ENCODE data around the gene PRKCE.

PRKCE gene

DNA sequence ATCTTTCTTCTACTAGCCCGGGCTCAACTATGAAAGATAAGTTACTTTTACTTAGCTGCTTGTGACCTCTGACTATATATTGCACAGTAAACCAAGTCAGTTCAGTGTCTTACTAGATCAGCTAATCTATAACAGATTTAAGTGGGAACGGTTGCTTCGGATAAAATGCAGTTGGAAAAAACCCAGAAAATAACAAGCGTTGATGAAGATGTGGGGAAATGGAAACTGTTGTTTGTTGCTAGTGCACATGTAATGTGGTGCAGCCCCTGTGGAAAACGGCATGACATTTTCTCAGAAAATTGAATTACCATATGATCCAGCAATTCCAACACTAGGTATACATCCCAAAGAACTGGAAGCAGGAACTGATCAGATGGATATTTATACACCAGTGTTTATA lies 248.5 kb downstream of the PRKCE start:
- no peak overlapping the region for H3K4me3 ChIP-seq (replicated peaks in 1 of 2; ENCODE audit: low read depth in 2 of 2, low read length in 2 of 2)
- TF ChIP-seq, protein P1, sequence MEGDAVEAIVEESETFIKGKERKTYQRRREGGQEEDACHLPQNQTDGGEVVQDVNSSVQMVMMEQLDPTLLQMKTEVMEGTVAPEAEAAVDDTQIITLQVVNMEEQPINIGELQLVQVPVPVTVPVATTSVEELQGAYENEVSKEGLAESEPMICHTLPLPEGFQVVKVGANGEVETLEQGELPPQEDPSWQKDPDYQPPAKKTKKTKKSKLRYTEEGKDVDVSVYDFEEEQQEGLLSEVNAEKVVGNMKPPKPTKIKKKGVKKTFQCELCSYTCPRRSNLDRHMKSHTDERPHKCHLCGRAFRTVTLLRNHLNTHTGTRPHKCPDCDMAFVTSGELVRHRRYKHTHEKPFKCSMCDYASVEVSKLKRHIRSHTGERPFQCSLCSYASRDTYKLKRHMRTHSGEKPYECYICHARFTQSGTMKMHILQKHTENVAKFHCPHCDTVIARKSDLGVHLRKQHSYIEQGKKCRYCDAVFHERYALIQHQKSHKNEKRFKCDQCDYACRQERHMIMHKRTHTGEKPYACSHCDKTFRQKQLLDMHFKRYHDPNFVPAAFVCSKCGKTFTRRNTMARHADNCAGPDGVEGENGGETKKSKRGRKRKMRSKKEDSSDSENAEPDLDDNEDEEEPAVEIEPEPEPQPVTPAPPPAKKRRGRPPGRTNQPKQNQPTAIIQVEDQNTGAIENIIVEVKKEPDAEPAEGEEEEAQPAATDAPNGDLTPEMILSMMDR (IDR thresholded peaks at IDR 0.05; ENCODE audit: low read depth, low read length), result no peak
- DNase-seq (ENCODE audit: low read depth in 2 of 2), result no peak

DNA sequence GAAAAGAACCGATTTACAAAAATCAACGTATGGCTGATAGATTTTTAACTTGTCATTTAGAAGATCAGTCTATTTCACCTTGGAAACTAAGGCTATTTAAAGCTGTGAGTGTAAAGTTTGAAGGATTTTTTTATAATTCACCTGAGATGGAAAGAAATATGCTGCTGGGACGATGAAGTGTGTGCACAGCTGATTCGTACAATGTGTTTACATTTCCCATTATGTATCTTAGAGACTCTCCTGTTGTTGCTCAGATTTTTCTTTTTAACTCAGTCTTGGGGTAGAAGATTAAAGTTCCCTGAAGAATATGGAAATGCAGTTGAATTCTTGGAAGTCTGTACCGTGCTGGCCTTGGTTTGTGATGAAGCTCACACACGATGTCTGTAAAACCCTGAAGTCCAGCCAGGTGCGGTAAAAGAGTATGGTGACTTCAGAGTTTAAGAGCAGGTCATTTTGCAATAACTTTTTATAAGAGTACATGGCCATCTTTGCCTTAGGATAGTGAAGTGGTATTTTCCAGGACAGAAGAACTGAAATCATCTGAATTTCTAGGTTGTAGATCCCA lies 250.1 kb downstream of the PRKCE start:
- no peak overlapping the region for H3K4me3 ChIP-seq (replicated peaks in 1 of 2; ENCODE audit: low read depth in 2 of 2, low read length in 2 of 2)
- no peak for DNase-seq (ENCODE audit: low read depth in 2 of 2)
- TF ChIP-seq, protein P1 (IDR thresholded peaks at IDR 0.05; ENCODE audit: low read depth, low read length), result no peak

DNA sequence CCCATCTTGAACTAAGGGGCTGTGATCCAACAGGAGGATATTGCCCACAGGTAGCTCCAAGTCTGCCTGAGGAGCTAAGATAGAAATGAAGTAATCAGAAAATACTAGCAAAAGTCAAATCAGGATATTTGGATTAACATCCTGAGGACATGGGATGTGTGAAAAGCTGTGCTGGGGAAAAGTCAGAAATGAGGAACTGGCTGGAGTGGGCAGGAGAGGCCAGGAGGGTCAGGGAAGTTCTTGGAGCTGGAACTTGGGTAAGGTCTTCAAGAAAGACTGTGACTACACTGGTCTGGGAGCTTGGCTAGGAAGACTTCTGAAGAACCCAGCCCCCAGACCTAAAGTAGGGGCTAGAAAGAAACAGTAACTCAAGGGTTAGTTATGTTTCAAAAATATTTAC lies 250.9 kb downstream of the PRKCE start:
- no peak overlapping the region for H3K4me3 ChIP-seq (replicated peaks in 1 of 2; ENCODE audit: low read depth in 2 of 2, low read length in 2 of 2)
- TF ChIP-seq, protein P1 (IDR thresholded peaks at IDR 0.05; ENCODE audit: low read depth, low read length), result no peak
- DNase-seq (ENCODE audit: low read depth in 2 of 2), result no peak

DNA sequence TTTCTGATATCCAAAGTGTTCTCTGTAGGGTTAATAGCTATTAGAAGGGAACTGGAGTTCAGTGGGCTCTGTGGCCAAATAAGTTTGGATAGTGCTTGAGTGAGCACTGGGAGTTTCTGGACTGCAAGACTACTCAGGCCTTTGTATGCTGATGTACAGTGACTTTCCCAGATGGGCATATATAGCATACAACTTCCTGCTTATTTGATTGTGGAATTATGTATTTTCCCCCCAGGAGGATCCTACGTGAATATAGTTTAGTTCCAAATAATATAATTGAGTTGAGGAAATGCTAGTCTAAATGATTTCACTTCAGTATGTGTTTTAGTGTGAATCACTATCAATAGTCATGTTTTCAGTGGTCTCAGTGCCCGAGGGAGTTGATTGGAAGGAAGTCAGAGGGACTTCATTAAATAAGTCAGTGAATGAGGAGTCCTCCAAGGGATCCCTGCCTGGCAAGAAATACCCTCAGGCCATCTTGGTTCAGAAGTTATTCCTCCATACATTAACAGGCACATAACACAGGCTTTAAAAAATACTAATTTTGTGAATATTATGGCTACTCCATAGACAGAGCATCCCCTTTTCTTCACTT lies 251.4 kb downstream of the PRKCE start:
- no peak overlapping the region for H3K4me3 ChIP-seq (replicated peaks in 1 of 2; ENCODE audit: low read depth in 2 of 2, low read length in 2 of 2)
- TF ChIP-seq, protein P1 (IDR thresholded peaks at IDR 0.05; ENCODE audit: low read depth, low read length), result no peak
- no peak for DNase-seq (ENCODE audit: low read depth in 2 of 2)

DNA sequence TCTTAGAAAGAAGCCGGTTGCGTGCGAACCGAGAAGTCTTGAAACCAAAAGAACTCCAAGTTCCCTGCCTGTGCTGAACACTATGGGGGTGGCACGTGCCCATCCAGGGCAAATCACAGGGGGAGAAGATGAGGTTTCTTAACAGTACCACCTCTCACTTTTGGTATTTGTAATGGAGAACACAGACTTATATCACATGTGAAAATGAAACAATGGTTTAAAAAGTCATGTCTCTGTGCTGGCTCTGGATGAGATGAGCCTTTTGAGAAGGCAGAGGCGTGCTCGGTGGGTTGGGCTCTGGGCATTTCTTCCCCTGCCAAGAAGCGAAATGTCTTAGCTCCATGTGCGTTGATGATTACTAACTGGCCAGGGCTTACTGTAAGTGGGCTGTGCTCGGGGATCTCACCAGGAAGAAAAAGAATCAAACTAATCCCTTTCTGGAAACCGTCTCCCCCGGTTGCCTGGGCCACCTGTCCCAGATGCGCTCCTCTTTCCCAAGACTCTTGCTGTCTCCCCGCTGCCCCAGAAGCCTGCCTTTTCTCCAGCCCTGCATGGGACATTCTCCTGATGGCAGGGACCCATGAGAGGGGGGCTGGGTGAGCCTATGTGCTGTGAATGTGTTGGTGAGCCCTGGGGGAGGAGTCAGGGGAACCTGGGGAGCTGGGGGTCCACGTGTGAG lies 252.9 kb downstream of the PRKCE start:
- peak in 1 of 2 donors; percentile 31 for DNase-seq (ENCODE audit: low read depth in 2 of 2)
- TF ChIP-seq, protein P1 (IDR thresholded peaks at IDR 0.05; ENCODE audit: low read depth, low read length), result no peak

DNA sequence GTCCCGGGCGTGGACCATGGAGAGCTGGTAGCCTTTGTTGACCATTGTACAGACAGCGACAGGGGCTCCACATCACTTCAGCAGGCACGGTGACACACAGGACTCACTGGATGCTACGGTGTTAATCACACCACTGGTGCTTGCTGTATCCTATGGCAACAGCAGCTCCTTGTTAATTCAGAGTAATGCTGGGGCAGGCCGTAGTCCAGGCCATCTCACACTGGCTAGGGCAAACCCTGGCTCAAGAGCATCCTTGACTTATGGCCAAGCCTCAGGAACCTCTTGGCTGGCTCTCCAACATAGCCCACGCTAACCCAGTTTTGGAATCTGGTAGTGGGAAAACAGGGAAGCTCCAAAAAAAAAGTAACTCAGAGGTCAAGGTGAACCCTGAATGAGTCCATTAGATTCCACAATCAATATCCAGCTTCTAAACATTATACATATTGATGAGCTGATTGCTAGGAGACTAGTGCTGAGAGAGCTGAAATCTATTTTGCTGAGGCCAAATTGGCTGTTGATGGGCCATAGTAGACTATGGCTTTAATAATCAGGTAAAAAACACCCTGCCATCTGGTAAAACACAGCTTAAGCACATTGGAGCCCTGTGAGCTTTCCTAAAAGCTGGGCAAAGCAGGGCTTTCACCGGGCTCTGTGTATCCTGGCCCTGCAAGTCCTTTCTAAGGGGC lies 253.6 kb downstream of the PRKCE start:
- TF ChIP-seq, protein P1 (IDR thresholded peaks at IDR 0.05; ENCODE audit: low read depth, low read length), result no peak
- DNase-seq (ENCODE audit: low read depth in 2 of 2), result peak in 1 of 2 donors; percentile 30
- H3K4me3 ChIP-seq (replicated peaks in 1 of 2; ENCODE audit: low read depth in 2 of 2, low read length in 2 of 2), result no peak overlapping the region

More for the DNA sequence above, 252.9 kb downstream of the PRKCE start:
- H3K4me3 ChIP-seq (replicated peaks in 1 of 2; ENCODE audit: low read depth in 2 of 2, low read length in 2 of 2), result no peak overlapping the region
